ENCODE data around the gene SELENOK.

SELENOK gene

GRCh38 chr3:53884623-53885022 is 7.0 kb downstream of the SELENOK start:
- DNase-seq (ENCODE audit: low spot score): no peak
- TF ChIP-seq, protein P1, sequence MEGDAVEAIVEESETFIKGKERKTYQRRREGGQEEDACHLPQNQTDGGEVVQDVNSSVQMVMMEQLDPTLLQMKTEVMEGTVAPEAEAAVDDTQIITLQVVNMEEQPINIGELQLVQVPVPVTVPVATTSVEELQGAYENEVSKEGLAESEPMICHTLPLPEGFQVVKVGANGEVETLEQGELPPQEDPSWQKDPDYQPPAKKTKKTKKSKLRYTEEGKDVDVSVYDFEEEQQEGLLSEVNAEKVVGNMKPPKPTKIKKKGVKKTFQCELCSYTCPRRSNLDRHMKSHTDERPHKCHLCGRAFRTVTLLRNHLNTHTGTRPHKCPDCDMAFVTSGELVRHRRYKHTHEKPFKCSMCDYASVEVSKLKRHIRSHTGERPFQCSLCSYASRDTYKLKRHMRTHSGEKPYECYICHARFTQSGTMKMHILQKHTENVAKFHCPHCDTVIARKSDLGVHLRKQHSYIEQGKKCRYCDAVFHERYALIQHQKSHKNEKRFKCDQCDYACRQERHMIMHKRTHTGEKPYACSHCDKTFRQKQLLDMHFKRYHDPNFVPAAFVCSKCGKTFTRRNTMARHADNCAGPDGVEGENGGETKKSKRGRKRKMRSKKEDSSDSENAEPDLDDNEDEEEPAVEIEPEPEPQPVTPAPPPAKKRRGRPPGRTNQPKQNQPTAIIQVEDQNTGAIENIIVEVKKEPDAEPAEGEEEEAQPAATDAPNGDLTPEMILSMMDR (IDR thresholded peaks at IDR 0.05; ENCODE audit: extremely low read depth, missing control alignments): no peak

DNA sequence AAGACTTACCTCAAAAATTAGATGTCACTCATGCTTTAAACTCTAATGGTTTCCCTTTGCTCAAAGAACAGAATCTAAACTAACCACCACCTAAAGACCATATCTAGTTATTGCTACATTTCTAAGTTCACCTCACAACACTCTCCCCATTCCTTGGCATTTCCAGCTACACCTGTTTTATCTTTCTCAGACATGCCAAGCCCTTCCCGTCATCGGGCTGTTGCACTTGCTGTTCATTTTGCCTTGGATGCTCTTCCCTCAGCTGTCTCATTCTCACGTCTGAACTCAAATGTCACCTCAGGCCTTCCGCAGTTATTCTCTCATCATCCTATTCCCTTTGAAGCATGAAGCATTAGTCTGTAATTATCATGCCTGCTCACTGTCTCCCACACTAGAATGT is 8.7 kb downstream of the SELENOK start:
- no peak for DNase-seq (ENCODE audit: low spot score)
- TF ChIP-seq, protein P1 (IDR thresholded peaks at IDR 0.05; ENCODE audit: extremely low read depth, missing control alignments): no peak

DNA sequence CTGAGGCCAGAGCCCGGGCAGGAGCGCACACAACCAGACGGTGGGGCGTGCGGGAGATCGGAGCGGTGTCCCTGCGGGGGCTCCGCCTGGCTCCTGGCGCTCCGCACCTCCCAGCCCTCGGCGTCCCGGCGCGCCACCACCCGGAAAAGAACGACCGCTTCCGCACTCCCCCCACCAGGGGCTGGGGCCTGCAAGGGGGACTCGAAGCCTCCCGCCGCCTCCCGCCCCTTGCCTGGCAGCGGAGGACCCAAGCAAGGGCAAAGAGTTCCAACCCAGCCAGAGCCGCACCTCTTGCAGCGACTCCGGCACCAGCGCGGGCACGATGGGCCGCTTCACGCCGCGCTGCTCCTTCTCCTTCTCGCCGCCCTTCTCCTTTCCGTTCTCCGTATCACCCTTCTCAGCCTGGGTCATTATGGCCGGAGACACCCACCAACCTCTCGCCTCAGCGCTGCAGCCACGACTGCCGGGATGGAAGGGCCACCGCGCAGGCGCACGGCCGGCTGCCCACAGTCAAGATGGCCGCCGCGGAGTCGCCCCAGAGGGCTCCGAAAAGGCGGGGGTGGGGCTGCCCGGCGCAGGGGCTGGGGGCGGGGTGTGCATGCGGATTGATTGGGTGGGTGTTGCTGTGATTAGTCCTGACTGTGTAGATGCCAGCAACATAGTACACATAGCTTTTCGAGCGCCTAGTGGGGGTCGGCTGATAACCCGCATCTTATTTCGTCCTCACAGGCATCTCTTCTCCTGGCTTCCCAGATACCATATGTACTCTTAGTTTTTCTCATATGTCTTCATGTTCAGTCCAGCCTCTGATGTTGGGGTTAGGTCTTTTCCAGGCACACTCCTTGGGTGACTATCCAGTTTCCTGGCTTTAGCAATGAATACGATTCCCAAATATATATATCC is 9.7 kb downstream of the SELENOK start, which contains the start of gene ACTR8:
ACTR8 (minus strand) TSS at position 462 of the 903 bp plus-strand sequence; CDS start at position 411, 51 bp downstream.
- peak; percentile 94 for DNase-seq (ENCODE audit: low spot score)
- TF ChIP-seq, protein P1 (IDR thresholded peaks at IDR 0.05; ENCODE audit: extremely low read depth, missing control alignments): no peak

DNA sequence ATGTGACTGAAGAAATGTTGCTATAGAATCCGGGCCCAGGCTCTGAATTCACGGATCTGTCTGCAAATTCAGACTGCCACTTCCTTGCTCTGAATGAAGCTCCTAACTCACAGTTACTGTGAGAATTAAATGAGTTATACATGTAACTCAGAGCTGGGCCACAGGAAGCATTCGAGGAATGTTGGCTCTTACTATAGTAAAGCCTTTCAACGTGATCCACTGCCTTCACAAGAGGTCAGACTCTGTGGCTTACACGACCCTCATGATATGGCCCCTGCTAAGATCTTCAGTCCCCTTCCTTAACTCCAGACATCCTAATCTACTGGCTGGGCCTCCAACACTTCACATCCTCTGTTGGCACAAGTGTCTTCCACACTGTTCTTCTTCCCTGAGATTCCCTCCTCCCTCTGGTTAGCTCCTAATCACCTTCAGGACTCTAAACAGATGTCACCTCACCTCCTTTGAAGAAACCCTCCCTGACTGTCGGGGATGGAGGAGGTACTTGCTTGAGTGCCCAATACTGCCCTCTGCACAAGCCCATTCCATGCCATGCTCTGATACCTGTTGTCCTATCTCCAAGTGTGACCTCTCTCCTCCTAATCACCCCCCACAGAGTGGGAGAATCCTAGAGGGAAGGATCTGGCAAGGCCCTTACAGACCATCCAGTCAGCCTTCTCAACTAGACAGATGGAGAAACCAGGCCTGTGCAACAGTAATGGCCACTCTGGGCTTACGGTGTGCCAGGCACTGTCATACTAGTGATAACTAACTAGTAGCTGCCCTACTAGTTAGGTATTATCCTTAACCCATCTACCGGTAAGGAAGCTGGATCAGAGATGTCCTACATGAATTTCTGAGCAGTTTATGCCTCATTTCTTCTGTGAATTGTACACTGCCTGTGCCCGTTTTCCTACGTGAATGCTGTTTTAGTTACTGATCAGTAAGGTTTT is 11.0 kb downstream of the SELENOK start:
- DNase-seq (ENCODE audit: low spot score): no peak
- TF ChIP-seq, protein P1 (IDR thresholded peaks at IDR 0.05; ENCODE audit: extremely low read depth, missing control alignments): no peak

DNA sequence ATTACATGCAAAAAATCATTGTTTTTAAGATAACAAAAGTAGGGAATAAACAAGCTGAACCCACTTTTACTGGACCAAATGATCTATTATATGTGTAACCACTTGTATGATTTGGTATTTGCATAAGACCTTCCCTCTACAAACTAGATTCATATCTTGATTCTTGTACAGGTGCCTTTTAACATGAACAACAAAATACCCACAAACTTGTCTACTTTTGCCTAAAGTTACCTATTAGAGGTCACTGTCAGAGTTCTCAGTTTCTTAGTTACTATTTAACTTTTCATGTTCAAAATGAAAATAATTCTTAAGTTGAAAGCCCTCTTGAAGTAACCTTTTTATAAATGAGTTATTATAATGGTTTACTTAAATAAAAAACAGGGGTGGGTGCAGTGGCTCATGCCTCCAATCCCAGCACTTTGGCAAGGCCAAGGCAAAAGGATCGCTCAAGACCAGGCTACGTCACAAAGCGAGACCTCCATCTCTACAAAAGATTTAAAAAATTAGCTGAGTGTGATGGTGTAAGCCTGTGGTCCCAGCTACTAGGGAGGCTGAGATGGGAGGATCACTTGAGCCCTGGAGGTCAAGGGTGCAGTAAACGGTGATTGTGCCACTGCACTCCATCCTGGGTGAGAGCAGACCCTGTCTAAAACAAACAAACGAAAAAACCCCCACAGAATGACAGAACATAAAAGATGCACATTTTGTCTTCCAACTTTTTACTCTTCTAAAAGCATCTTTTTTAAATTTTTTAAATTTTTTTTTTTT is 25.7 kb downstream of the SELENOK start:
- TF ChIP-seq, protein P1 (IDR thresholded peaks at IDR 0.05; ENCODE audit: extremely low read depth, missing control alignments): no peak

GRCh38 chr3:53863145-53863544 is 28.5 kb downstream of the SELENOK start:
- no peak for DNase-seq (ENCODE audit: low spot score)
- TF ChIP-seq, protein P1 (IDR thresholded peaks at IDR 0.05; ENCODE audit: extremely low read depth, missing control alignments): no peak

More for the DNA sequence above, 25.7 kb downstream of the SELENOK start:
- no peak for DNase-seq (ENCODE audit: low spot score)
